Activated T-cell treated with anti-CD3 and anti-CD28 coated beads, Interleukin-2, amount 50 U/mL, for 72 hours (primary cell): ENCODE measurements around the gene TUBB. TPM values are rescaled to one million over a fixed set of nuclear protein-coding genes. Genes with fewer than 3 reads are reported as not detected.

ENCODE experiments used
- ATAC-seq, 2 donors: fragments of 150-1000 bp; cut with Tn5 transposase; replicated peaks in 1 of 2; 2 replicates each; pipeline ENCODE4 v1.10.0; 2021; ENCODE audit warnings: moderate library complexity in 2 of 2, mild to moderate bottlenecking in 1 of 2
- DNase-seq, 2 donors: peaks; one replicate each; pipeline ENCODE4 v3.0.0; 2021 to 2022; ENCODE audit warnings: mixed read lengths in 1 of 2
- H3K27ac Mint-ChIP-seq: one replicate; pipeline ENCODE4 v1.8.0; 2022; ENCODE audit warnings: mild to moderate bottlenecking, moderate library complexity, mixed read lengths
- H3K27me3 Mint-ChIP-seq: one replicate; pipeline ENCODE4 v1.8.0; 2022; ENCODE audit warnings: low read depth, mixed read lengths
- H3K36me3 Mint-ChIP-seq, 2 donors: one replicate each; pipeline ENCODE4 v1.8.0; 2022; ENCODE audit warnings: mixed read lengths in 2 of 2, mild to moderate bottlenecking in 1 of 2; ENCODE audit not compliant: insufficient read depth in 2 of 2
- H3K4me1 Mint-ChIP-seq: one replicate; pipeline ENCODE4 v1.8.0; 2022; ENCODE audit warnings: low read depth, mixed read lengths
- H3K4me3 Mint-ChIP-seq, 2 donors: one replicate each; pipeline ENCODE4 v1.8.0; 2022; ENCODE audit warnings: mild to moderate bottlenecking in 2 of 2, mixed read lengths in 2 of 2, moderate library complexity in 2 of 2
- H3K9me3 Mint-ChIP-seq, 2 donors: one replicate each; pipeline ENCODE4 v1.8.0; 2022; ENCODE audit warnings: mixed read lengths in 2 of 2
- total RNA-seq, 2 donors: library from RNA; stranded (reverse); gene quantifications; one replicate each; pipeline ENCODE4 v1.2.3, GENCODE V29; 2022

Gene TUBB
- total RNA-seq, 2 donors from 2014 or later: 668 to 724 TPM

DNA sequence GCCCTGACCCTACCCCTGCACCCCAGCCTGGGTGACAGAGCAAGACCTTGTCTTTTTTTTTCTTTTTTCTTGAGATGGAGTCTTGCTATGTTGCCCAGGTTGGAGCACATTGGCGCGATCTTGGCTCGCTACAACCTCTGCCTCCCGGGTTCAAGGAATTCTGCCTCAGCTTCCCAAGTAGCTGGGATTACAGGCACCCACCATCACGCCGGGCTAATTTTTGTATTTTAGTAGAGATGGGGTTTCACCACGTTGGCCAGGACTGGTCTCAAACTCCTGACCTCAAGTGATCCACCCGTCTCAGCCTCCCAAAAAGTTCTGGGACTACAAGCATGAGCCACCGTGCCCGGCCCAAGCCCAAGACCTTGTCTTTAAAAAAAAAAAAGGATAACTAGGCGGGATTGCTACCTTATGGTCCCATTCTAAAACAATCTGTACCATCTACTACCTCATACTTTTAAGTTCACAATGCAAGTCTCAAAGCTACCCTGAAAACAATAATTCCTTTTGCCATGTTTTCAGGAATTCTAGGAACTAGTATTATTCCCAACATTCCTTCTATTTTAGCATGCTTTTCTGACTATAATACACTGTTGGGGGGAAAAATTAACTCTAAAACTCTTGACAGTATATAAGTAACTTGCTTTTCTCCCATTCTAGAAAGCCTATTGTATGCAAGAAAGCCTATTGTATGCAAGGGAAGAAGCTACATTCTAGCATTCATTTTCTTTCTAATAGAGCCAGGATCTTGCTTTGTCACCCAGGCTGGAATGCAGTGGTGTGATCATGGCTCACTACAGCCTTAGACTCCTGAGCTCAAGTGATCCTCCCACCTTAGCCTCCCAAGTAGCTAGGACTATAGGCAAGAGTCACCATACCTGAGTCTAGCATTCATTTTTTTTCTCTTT is 6.6 kb downstream of the TUBB start:
- peak overlapping the region; percentile 93 for H3K27ac Mint-ChIP-seq
- ATAC-seq (no peak), DNase-seq (no peak)
- no peak overlapping the region for H3K4me3 Mint-ChIP-seq
- H3K27me3 Mint-ChIP-seq: no peaks in the 10 kb centered on the region
- peaks cover 63% of the 10 kb centered on the region for H3K4me1 Mint-ChIP-seq
- no peaks in the 10 kb centered on the region for H3K9me3 Mint-ChIP-seq
- peaks cover 23 to 35% of the 10 kb centered on the region in 2 donors for H3K36me3 Mint-ChIP-seq

DNA sequence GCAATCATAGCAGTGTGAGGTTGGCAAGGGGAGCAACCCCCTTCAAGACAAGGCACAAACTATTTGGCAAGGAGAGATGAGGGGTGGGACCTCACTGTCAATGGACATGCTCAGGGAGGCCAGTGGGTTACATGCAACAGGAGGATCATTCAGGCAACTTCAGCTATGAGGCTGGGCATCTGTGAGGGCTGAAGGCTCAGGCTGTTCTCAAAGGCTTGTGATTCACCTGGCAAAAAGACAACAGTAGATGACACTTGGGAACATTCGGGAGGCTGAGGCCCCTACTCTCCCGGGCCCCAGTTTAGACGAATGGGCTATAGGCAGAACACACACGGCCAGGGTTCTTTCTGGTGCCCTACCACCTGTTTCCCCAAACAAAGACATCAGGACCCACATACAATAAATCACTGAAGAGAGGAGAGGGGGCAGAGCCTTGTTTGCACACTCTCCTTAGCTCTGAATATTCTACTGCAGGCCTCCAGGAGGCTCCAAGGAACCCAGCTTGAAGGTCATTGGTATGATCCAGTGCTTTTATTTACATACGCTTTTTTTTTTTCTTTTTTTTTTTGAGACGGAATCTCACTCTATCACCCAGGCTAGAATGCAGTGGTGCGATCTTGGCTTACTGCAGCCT is 7.9 kb downstream of the TUBB start:
- no peak for ATAC-seq
- Mint-ChIP-seq H3K36me3 (peaks cover 19 to 27% of the 10 kb centered on the region in 2 donors), H3K9me3 (no peaks in the 10 kb centered on the region), H3K4me1 (peaks cover 65% of the 10 kb centered on the region), H3K4me3 (no peak overlapping the region), H3K27ac (peak overlapping the region; percentile 24), H3K27me3 (no peaks in the 10 kb centered on the region)
- no peak for DNase-seq

DNA sequence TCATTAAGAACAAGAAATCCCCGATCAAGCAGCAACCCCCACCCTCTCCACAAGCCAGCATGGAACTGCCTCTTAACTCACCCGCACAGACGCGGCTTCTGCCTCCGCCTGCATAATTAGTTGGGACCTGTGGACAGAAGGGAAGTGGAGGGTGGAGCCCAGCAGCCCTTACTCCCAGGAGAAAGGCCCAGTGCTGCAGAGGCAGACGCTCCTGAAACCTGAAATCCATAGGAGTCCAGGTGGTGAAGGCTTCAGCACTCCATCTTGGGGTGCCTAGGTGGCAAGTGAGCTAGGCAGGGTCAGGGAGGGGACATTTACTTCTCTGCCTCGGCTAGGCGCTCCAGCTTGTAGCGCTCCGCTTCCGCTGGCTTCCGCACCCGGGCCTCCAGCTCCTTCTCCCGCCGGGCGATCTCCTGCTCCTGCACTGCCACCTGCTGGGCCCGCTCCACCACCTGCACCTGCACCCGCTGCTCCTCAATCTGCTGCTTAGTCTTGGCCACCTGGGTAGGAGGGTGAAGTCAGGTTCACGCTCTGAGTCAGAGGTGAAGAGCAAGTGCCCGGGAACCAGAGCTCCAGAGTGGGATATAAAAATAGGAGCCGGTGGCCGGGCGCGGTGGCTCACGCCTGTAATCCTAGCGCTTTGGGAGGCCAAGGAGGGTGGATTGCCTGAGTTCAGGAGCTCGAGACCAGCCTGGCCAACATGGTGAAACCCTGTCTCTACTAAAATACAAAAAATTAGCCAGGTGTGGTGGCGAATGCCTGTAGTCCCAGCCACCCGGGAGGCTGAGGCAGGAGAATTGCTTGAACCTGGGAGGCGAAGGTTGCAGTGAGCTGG is 10.7 kb downstream of the TUBB start:
- Mint-ChIP-seq H3K4me3 (peak overlapping the region; percentile 12 to 46), H3K27me3 (no peaks in the 10 kb centered on the region), H3K9me3 (no peaks in the 10 kb centered on the region), H3K27ac (no peak overlapping the region), H3K4me1 (peaks cover 60% of the 10 kb centered on the region), H3K36me3 (peaks cover 13 to 17% of the 10 kb centered on the region in 2 donors)
- DNase-seq (peak; percentile 85 to 88), ATAC-seq (peak; percentile 76 to 82)

DNA sequence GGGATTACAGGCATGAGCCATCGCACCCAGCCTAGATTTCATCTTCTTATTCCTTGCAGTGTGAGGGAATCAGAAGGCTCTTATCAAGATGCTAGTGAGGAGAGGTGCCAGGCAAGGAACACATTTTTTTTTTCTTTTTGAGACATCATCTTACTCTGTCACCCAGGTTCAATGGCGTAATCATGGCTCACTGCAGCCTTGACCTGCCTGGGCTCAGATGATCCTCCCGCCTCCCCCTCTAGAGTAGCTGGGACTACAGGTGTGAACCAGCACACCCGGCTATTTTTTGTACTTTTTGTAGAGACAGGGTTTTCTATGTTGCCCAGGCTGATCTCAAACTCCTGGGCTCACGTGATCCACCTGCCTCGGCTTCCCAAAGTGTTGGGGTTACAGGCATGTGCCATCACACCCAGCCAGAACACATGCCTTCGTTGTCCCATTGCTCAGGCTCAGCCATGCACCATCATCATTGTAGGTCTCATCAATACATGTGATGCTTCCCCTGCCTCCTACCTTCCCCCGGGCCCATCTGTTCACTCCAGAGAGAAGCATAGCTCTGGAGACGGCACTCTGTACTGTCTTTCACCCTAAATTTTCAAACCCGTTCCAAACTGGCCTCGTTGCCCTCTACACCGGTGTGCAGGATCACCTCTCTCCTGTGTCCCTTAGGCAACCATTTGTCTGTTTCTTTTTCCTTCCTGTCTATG is 12.2 kb downstream of the TUBB start:
- H3K27me3 Mint-ChIP-seq: no peaks in the 10 kb centered on the region
- H3K4me3 Mint-ChIP-seq: peak overlapping the region in 1 of 2 donors; percentile 4
- H3K9me3 Mint-ChIP-seq: no peaks in the 10 kb centered on the region
- no peak for ATAC-seq
- no peak for DNase-seq
- peaks cover 76% of the 10 kb centered on the region for H3K4me1 Mint-ChIP-seq
- H3K36me3 Mint-ChIP-seq: peaks cover 21 to 30% of the 10 kb centered on the region in 2 donors
- no peak overlapping the region for H3K27ac Mint-ChIP-seq

DNA sequence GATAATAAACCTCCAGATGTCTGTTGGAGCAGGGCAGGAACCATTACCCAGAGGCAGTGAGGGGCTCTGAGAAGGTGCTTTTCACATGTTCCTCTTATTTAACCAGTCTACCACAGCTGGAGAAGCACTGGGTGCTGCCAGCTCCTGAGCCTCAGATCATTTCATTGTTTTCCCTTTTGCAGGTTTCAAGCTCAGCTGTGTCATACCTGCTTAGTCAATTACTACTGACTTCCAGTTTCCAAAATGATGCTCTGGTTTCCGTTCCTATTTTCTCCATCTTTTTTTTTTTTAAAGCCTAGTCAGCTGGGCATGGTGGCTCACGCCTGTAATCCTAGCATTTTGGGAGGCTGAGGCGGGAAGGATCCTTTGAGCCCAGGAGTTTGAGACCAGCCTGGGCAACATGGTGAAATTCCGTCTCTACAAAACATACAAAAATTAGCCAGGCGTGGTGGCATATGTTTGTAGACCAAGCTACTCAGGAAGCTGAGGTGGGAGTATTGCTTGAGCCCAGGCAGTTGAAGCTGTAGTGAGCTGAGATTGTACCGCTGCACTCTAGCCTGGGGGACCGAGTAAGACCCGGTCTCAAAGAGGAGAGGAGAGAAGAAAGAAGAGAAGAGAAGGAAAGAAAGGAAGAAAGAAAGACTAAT is 15.6 kb downstream of the TUBB start:
- Mint-ChIP-seq H3K9me3 (no peaks in the 10 kb centered on the region), H3K27ac (peak overlapping the region; percentile 91), H3K4me1 (peaks cover 90% of the 10 kb centered on the region), H3K27me3 (no peaks in the 10 kb centered on the region), H3K36me3 (peaks cover 35 to 59% of the 10 kb centered on the region in 2 donors), H3K4me3 (peak overlapping the region; percentile 75 to 83)
- peak; percentile 24 to 30 for ATAC-seq
- DNase-seq: peak in 1 of 2 donors; percentile 39

DNA sequence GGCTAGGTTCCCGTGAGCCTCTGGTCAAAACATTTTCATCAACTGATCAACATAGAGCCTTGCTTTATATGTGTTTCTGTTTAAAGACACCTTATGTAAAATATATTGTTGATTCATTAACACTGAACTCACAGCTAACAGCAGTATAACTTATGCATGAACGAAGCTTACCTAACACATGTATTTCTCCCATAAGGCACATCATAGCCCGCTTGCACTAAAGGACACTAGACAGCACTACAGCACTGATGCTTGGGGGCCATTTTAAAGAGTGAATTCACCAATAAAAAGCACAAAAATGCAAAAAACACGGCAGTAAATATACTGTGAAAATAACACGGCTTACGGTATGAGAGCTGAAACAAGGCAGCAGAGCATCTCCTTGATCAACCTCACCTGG is 18.4 kb downstream of the TUBB start:
- Mint-ChIP-seq H3K4me1 (peaks cover 79% of the 10 kb centered on the region), H3K27ac (no peak overlapping the region), H3K4me3 (peak overlapping the region; percentile 50 to 53), H3K36me3 (peaks cover 48 to 73% of the 10 kb centered on the region in 2 donors), H3K9me3 (no peaks in the 10 kb centered on the region), H3K27me3 (no peaks in the 10 kb centered on the region)
- no peak for DNase-seq
- no peak for ATAC-seq

DNA sequence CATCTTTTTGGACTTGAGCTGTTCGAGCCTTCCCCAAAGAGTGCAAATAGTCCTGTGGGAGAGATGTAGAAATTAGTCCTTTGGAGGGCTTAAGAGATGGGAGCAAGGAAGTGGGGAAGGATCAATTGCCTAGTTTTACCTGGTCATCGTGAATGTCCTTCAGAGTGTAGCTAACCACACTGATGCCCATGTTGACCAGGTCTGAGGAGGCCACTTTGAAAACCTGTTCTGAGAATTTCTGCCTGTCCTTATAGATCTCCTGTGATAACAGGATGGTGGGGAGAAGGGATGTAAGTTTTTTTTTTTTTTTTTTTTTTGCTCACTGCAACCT is 20.4 kb downstream of the TUBB start:
- no peak overlapping the region for H3K27ac Mint-ChIP-seq
- no peaks in the 10 kb centered on the region for H3K27me3 Mint-ChIP-seq
- ATAC-seq (no peak), DNase-seq (no peak)
- H3K9me3 Mint-ChIP-seq: no peaks in the 10 kb centered on the region
- H3K36me3 Mint-ChIP-seq: peaks cover 45 to 72% of the 10 kb centered on the region in 2 donors
- peak overlapping the region; percentile 97 to 98 for H3K4me3 Mint-ChIP-seq
- H3K4me1 Mint-ChIP-seq: peaks cover 84% of the 10 kb centered on the region

DNA sequence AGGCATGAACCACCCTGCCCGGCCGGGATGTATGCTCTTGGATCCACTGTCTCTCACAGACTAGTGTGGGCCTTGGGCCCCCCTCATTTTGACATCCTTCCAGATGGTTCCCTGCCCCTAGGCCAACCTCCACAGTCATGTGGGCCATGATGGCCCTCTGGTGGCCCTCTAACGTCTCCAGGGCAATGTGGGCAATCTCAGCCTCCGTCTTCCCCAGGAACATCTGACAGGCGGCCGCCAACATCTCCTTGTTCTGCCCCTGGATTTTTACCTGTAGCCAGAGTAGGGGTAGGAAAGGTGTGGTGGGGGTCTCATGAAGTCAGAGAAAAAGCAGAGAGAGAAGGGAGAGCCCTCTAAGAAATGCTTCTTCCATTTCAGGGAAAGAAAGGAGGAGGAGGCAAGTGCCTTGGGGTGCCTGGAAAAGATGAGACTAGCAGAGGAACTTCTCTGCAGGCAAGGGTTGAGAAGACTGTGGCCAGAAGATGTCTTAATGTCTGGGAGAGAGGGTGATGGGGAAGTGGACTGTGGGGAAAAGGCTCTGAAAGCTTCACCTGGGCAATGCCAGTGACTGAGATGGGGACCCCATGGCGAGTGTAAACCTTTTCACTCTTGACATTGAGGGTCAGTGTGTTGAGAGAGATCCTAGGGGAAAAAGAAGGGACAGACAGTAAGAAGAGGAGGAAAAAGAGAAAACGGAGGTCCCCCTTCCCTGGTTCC is 21.1 kb downstream of the TUBB start:
- ATAC-seq (no peak), DNase-seq (no peak)
- Mint-ChIP-seq H3K4me1 (peaks cover 83% of the 10 kb centered on the region), H3K27ac (peak overlapping the region; percentile 96), H3K9me3 (no peaks in the 10 kb centered on the region), H3K36me3 (peaks cover 43 to 67% of the 10 kb centered on the region in 2 donors), H3K4me3 (peak overlapping the region; percentile 97 to 98), H3K27me3 (no peaks in the 10 kb centered on the region)

DNA sequence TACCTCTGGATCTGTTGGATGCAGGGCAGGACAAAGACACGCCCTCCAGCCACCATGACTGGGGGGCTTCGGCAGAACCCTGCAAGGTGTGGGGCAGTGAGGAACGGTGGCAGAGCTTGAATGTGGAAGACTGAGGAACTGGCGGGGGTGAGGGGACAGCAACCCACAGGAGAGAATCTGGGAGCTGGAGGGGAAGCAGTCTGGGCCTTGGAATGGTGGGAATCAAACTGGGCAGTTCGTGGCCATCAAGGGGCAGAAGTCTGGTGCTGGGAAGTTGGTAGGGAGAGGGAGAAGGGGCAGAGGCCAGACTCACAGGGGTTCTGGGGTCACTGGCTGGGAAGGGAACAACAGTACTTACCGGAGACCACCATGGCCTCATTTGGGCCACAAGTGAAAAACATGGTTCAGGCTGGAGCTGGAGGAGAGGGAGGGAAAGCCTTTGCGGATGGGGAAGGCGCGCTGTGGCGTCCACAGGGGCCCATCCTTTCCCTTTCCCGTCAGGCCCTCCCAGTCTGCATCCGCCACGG is 21.7 kb downstream of the TUBB start:
- DNase-seq: peak in 1 of 2 donors; percentile 21
- H3K36me3 Mint-ChIP-seq: peaks cover 40 to 62% of the 10 kb centered on the region in 2 donors
- no peaks in the 10 kb centered on the region for H3K27me3 Mint-ChIP-seq
- peaks cover 80% of the 10 kb centered on the region for H3K4me1 Mint-ChIP-seq
- ATAC-seq: no peak
- H3K9me3 Mint-ChIP-seq: no peaks in the 10 kb centered on the region
- peak overlapping the region; percentile 96 for H3K27ac Mint-ChIP-seq
- peak overlapping the region; percentile 97 to 98 for H3K4me3 Mint-ChIP-seq

DNA sequence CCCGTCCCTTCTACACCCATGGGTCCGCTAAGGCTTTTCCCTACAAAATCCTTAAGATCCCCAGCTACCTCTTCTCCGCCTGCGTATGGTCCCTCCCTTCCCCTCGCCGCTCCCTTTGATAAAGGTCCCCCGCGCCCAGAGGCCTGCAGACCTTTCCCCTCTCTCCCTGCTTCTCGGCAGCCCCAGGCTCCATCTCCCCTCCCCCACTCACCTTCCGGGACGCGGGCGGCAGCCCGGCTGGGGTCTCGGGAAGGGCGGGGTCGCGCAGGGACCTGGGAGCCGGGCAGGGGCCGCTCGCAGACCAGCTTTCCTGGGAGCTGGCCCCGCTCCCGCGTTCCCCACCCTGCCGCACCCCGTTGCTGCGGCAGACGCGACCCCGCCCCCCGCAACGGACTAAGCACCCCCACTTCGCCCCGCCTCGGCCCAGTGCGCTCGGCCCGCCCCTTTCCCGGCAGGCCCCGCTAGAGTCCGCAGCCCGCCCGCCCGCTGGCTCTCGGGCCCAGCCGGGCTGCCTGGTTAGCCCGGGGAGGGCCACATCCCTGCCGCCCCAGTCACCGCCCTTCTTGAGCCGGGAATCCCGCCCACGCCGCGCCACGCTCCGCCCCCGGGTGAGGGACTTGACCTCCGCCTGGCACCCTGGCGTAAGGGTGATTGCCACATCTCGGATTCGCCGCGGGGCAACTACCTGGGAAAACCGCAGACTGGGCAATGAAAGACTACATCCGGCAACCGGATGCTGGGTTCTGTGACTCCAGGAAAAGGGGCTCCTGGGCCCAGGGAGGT is 22.4 kb downstream of the TUBB start, which contains the start of gene FLOT1:
FLOT1 (minus strand) TSS at position 372 of the 783 bp plus-strand sequence. CDS start 498 bp downstream, outside the sequence.
- Mint-ChIP-seq H3K4me1 (peaks cover 80% of the 10 kb centered on the region), H3K4me3 (peak within 1 kb of the TSS; percentile 97 to 98), H3K27ac (peak within 1 kb of the TSS; percentile 98), H3K36me3 (peaks cover 36 to 56% of the 10 kb centered on the region in 2 donors), H3K27me3 (no peaks in the 10 kb centered on the region), H3K9me3 (no peaks in the 10 kb centered on the region)
- DNase-seq (peak; percentile 97 to 99), ATAC-seq (peak; percentile 70 to 76)
